GM10266 (cell line): ENCODE results near the gene MAP7.
"Not testable (repeated sequence)": the region's sequence is repeated elsewhere in the genome, so short reads cannot be mapped to it uniquely, and the experiment has no call there.

ENCODE experiments used
- DNase-seq: peaks from one replicate; pipeline ENCODE4 v3.0.0; 2012; ENCODE audit errors: extremely low spot score
- TF ChIP-seq, protein P1 (sequence below): IDR thresholded peaks from 2 replicates; pipeline ENCODE4 v1.5.1; 2012; ENCODE audit warnings: mild to moderate bottlenecking, low read depth; ENCODE audit not compliant: control insufficient read depth, insufficient read depth; ENCODE audit errors: missing control alignments

Gene MAP7

DNA sequence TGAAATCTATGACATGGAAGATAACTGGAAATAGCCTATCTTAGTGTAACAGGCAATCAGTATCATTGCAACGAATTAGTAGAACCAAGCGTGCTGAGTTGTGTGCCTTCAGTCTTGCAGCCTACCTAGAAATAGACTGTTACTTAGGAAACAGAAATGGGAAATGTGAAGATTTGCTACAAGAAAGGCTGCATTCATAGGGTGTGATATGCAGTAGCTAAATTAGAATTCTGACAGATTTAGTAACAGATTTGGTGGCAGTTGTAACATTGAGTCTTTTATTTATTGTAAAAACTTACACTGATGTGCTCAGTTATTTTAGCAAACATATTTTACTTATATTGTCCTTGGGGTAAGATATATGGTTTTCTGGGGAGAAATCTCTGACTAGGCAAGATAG lies 56.2 kb downstream of the MAP7 start:
- TF ChIP-seq, protein P1, sequence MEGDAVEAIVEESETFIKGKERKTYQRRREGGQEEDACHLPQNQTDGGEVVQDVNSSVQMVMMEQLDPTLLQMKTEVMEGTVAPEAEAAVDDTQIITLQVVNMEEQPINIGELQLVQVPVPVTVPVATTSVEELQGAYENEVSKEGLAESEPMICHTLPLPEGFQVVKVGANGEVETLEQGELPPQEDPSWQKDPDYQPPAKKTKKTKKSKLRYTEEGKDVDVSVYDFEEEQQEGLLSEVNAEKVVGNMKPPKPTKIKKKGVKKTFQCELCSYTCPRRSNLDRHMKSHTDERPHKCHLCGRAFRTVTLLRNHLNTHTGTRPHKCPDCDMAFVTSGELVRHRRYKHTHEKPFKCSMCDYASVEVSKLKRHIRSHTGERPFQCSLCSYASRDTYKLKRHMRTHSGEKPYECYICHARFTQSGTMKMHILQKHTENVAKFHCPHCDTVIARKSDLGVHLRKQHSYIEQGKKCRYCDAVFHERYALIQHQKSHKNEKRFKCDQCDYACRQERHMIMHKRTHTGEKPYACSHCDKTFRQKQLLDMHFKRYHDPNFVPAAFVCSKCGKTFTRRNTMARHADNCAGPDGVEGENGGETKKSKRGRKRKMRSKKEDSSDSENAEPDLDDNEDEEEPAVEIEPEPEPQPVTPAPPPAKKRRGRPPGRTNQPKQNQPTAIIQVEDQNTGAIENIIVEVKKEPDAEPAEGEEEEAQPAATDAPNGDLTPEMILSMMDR = no peak

GRCh38 chr6:136492409-136492808 lies 57.8 kb downstream of the MAP7 start:
- no peak for DNase-seq
- TF ChIP-seq, protein P1 = no peak

More for the DNA sequence above, 56.2 kb downstream of the MAP7 start:
- no peak for DNase-seq

DNA sequence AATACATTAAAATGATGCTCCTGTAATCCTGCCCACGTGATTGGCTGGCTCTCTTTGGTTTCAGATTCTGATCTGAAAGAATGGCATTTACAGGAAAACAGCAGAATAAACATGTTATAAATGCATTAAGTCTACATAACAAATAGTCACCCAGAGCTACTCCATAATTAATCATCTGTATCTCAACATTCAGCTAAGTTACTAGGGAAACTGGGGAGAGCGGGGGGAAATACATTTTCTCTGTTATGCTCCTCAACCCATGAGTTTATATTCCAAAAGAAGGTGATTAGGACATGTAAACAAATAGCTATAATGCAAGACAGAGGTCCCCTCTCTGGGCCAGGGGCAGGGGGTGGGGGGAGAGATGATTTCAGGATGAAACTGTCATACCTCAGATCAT lies 58.5 kb downstream of the MAP7 start:
- TF ChIP-seq, protein P1 = no peak
- no peak for DNase-seq

DNA sequence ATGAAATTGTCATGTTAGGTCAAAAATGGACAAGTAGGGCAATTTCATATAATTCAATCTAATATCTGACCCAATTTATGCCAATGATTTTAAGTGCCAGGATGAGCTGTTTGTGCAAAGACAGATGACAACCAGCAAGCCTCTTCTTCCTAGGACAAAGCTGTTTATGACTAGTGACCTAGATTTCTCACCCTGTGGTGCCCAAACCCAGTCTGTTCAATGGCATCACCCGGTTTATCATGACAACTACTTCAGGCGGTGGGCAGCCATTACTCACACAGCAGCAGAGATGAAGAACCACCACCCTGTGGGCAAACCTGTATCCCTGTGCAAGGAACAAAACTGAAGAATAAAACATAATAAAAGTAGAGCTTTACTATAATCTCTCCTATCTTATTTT lies 59.0 kb downstream of the MAP7 start:
- TF ChIP-seq, protein P1 = no peak
- DNase-seq = no peak

- not testable (repeated sequence) for DNase-seq
Observed at GRCh38 chr6:136489689-136490033, 60.6 kb downstream of the MAP7 start.

DNA sequence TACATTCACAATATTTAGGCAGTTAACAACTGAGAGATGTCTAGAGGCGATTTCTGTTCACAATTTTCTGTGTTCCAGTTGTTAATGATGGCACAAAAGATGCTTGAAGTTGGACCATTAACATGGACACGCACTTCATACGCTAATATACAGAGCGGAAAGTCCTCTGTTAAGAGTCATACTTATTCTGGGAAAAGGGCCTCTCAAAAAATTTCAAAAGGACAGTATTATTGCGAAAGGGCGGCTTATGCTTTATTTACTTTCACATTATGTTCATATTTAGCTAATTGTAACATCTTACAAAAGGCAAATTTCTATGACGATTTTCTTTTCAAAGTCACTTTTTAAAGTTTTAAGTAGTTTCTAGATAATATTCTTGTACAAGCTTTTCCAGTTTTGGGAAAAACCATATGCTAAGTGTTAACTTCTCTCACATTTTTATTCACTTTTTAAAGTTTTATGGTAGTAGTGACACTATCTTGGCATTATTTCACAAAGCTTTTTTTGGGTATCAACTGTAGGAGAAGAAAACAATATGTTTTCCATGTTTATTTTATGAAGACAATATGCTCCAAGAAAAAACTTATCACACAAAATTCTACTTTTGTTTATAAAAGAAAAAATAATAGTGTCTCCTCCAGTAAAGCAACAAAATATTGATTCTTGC lies 62.3 kb downstream of the MAP7 start:
- TF ChIP-seq, protein P1 = no peak
- no peak for DNase-seq

DNA sequence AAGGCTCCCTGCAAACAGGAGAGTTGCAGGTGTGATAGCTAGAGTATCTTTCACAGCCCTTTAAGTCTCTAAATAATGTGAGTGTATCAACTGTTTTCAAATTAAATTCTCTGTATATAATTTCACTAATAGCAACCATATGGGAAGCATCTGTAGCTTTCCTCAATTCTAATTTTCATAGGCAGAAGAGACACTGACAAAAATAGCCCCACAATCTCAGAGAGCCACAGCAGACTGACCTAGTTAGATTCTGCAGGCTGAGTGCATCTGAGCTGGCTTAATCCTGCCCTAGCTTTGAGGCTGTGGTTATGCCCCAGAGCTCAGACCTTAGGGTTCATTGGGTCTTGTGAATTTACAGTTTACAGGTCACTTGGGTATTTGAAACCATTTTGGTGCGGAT lies 63.9 kb downstream of the MAP7 start:
- TF ChIP-seq, protein P1 = no peak
- no peak for DNase-seq

GRCh38 chr6:136483906-136484305 lies 66.3 kb downstream of the MAP7 start:
- TF ChIP-seq, protein P1 = no peak

DNA sequence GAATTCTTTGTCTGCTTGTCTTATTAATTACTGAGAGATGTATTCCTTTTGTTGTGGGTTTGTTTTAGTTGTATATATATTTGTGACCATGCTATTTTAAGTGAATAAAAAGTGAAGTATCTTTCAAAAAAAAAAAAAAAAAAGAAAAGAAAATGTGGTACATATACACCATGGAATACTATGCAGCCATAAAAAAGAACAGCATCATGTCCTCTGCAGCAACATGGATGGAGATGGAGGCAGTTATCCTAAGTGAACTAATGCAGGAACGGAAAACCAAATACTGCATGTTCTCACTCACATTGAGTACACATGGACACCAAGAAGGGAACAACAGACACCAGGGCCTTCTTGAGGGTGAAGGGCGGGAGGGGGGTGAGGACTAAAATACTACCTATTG lies 67.2 kb downstream of the MAP7 start:
- DNase-seq = not testable (repeated sequence)

More at GRCh38 chr6:136483906-136484305, 66.3 kb downstream of the MAP7 start:
- DNase-seq = no peak
